HCT116 (cell line): ENCODE measurements around the gene PCDHGB4. TPM values are rescaled to one million over a fixed set of nuclear protein-coding genes. Genes with fewer than 3 reads are reported as not detected.

Experiments used
- ATAC-seq: fragments of 200-7000 bp; cut with Tn5 transposase; 2 replicates; pipeline ENCODE4 v1.9.1; 2020; ENCODE audit warnings: mild to moderate bottlenecking, moderate library complexity
- BruUV-seq: library from RNA; stranded (reverse); fragments of 400-500 nt; replicated peaks from 2 replicates; lab custom pipeline; 2021; lab: Mats Ljungman, UMichigan
- CTCF ChIA-PET: fragments of 300-600 bp; sonication (Branson Sonifier 250); formaldehyde crosslinking; loops from one replicate; lab custom pipeline; 2021; ENCODE audit warnings: antibody characterized with exemption; lab: Charles Lee
- POLR2A ChIA-PET: fragments of 300-600, 350-600 bp; sonication (Branson Sonifier 250); formaldehyde crosslinking; loops from one replicate; lab custom pipeline; 2021; ENCODE audit warnings: antibody characterized with exemption; lab: Charles Lee
- RAD21 ChIA-PET, 2 experiments: fragments of 300-600 bp; sonication (Branson Sonifier 250); formaldehyde crosslinking; loops; one replicate each; lab custom pipeline; 2023; ENCODE audit warnings: low total read pairs in 2 of 2; ENCODE audit not compliant: uncharacterized antibody in 2 of 2, unreplicated experiment in 2 of 2, low non-redundant PET in 1 of 2; lab: Charles Lee
- DNase-seq: peaks from one replicate; pipeline ENCODE4 v3.0.0-alpha.2; 2010; ENCODE audit warnings: low read depth, low spot score
- H2AFZ ChIP-seq: fragments of 200-600 bp; shearing (Covaris generic), sonication (generic); 2 replicates; pipeline ENCODE4 v1.6.1; 2017; ENCODE audit warnings: low read depth, mixed run types, mixed read lengths, antibody characterized with exemption, low read length; ENCODE audit not compliant: poor library complexity, severe bottlenecking
- H3K27ac ChIP-seq: 2 replicates; pipeline ENCODE4 v1.5.1; 2012; ENCODE audit warnings: low read depth, low read length
- H3K27me3 ChIP-seq: fragments of 200-600 bp; sonication (generic); 2 replicates; pipeline ENCODE4 v1.6.1; 2016; ENCODE audit warnings: mixed run types, low read length, mixed read lengths; ENCODE audit not compliant: insufficient read depth
- H3K36me3 ChIP-seq, 2 experiments: fragments of 200-500 bp in 1 of 2; fragments of 200-600 bp in 1 of 2; sonication (Bioruptor generic) in 1 of 2; sonication (generic) in 1 of 2; 2 replicates each; pipeline versions ENCODE4 v1.5.1 to v1.6.1; 2014 to 2016; ENCODE audit warnings: low read length in 2 of 2, inconsistent platforms in 1 of 2, mixed read lengths in 1 of 2, mixed run types in 1 of 2; ENCODE audit not compliant: insufficient read depth in 2 of 2, control insufficient read depth in 1 of 2
- H3K4me1 ChIP-seq, 2 experiments: fragments of 200-600 bp in 1 of 2; sonication (generic) in 1 of 2; 2 replicates each; pipeline versions ENCODE4 v1.5.1 to v1.6.1; 2012 to 2017; ENCODE audit warnings: low read length in 2 of 2, inconsistent platforms in 1 of 2, mild to moderate bottlenecking in 1 of 2, mixed read lengths in 1 of 2, mixed run types in 1 of 2, moderate library complexity in 1 of 2; ENCODE audit not compliant: insufficient read depth in 2 of 2, control insufficient read depth in 1 of 2
- H3K4me2 ChIP-seq: fragments of 200-600 bp; sonication (generic); 2 replicates; pipeline ENCODE4 v1.6.1; 2017; ENCODE audit warnings: mixed run types, low read length, mixed read lengths
- H3K4me3 ChIP-seq, 2 experiments: fragments of 200-600 bp in 1 of 2; sonication (generic) in 1 of 2; replicated peaks in 1 of 2; 2 replicates each; pipeline ENCODE4 v1.5.1; 2011 to 2016; ENCODE audit warnings: low read length in 2 of 2, control low read depth in 1 of 2, low read depth in 1 of 2, mild to moderate bottlenecking in 1 of 2, mixed read lengths in 1 of 2, mixed run types in 1 of 2
- H3K79me2 ChIP-seq: fragments of 200-600 bp; sonication (generic); 2 replicates; pipeline ENCODE4 v1.6.1; 2017; ENCODE audit warnings: mild to moderate bottlenecking, mixed run types, low read length, moderate library complexity, mixed read lengths; ENCODE audit not compliant: insufficient read depth
- H3K9ac ChIP-seq: fragments of 200-600 bp; sonication (generic); 2 replicates; pipeline ENCODE4 v1.6.1; 2016; ENCODE audit warnings: low read length, mixed read lengths
- H3K9me2 ChIP-seq: fragments of 200-600 bp; sonication (generic), shearing (Covaris generic); 2 replicates; pipeline ENCODE4 v1.6.1; 2017; ENCODE audit warnings: mixed run types, mild to moderate bottlenecking, moderate library complexity; ENCODE audit not compliant: insufficient read depth
- H3K9me3 ChIP-seq, 2 experiments: fragments of 200-500 bp in 1 of 2; fragments of 200-600 bp in 1 of 2; sonication (Bioruptor generic) in 1 of 2; sonication (generic) in 1 of 2; 2 replicates each; pipeline ENCODE4 v1.6.1; 2014 to 2017; ENCODE audit warnings: low read length in 2 of 2, mixed read lengths in 2 of 2, inconsistent platforms in 1 of 2, low read depth in 1 of 2, mild to moderate bottlenecking in 1 of 2, mixed run types in 1 of 2, moderate library complexity in 1 of 2; ENCODE audit not compliant: control insufficient read depth in 1 of 2, insufficient read depth in 1 of 2
- H4K20me1 ChIP-seq: fragments of 200-600 bp; sonication (generic), shearing (Covaris generic); 2 replicates; pipeline ENCODE4 v1.6.1; 2017; ENCODE audit warnings: mixed run types, mild to moderate bottlenecking, moderate library complexity; ENCODE audit not compliant: insufficient read depth
- CEBPB ChIP-seq: IDR thresholded peaks from 2 replicates; pipeline ENCODE4 v1.6.1; 2012; ENCODE audit warnings: low read depth
- EZH2phosphoT487 ChIP-seq: fragments of 200-600 bp; IDR thresholded peaks from 2 replicates; pipeline ENCODE4 v1.6.1; 2018; ENCODE audit warnings: antibody characterized with exemption, borderline replicate concordance
- RAD21 ChIP-seq: IDR thresholded peaks from 2 replicates; pipeline ENCODE4 v1.6.1; 2012; ENCODE audit warnings: low read depth, mild to moderate bottlenecking
- SRF ChIP-seq: IDR thresholded peaks from 2 replicates; pipeline ENCODE4 v1.6.1; 2012; ENCODE audit warnings: low read depth
- TCF7L2 ChIP-seq: IDR thresholded peaks from 2 replicates; pipeline ENCODE4 v1.7.0; 2011; ENCODE audit warnings: borderline replicate concordance, inconsistent platforms; ENCODE audit not compliant: insufficient read depth, insufficient read length; ENCODE audit errors: extremely low read depth
- YY1 ChIP-seq: IDR thresholded peaks from 2 replicates; pipeline ENCODE4 v1.6.1; 2011; ENCODE audit warnings: low read length, low read depth, moderate library complexity, mild to moderate bottlenecking; ENCODE audit not compliant: insufficient replicate concordance; ENCODE audit errors: extremely low read depth
- intact Hi-C: fragments of 100-400 bp; cut with micrococcal nuclease; formaldehyde crosslinking; loops from 2 replicates; pipeline ENCODE4 v1.10.0; 2022
- total RNA-seq: library from RNA; stranded (reverse); gene quantifications from one replicate; pipeline ENCODE4 v1.2.1, GENCODE V29; 2021; ENCODE audit not compliant: unreplicated experiment
- TF ChIP-seq, protein P1 (sequence below), 3 experiments: fragments of 200-600 bp in 1 of 3; sonication (generic) in 1 of 3; IDR thresholded peaks in 2 of 3; conservative IDR thresholded peaks in 1 of 3; 2 replicates each; pipeline ENCODE4 v1.5.1; 2012 to 2017; ENCODE audit warnings: low read depth in 2 of 3, low read length in 2 of 3, antibody characterized with exemption in 1 of 3, borderline replicate concordance in 1 of 3, control low read depth in 1 of 3, mild to moderate bottlenecking in 1 of 3, mixed read lengths in 1 of 3, mixed run types in 1 of 3, moderate library complexity in 1 of 3; ENCODE audit not compliant: insufficient read depth in 1 of 3
- TF ChIP-seq, protein P2 (sequence below): IDR thresholded peaks from 2 replicates; pipeline ENCODE4 v1.6.1; 2012; ENCODE audit warnings: low read depth

Gene PCDHGB4
- total RNA-seq, 1 experiment from 2014 or later: not detected

DNA sequence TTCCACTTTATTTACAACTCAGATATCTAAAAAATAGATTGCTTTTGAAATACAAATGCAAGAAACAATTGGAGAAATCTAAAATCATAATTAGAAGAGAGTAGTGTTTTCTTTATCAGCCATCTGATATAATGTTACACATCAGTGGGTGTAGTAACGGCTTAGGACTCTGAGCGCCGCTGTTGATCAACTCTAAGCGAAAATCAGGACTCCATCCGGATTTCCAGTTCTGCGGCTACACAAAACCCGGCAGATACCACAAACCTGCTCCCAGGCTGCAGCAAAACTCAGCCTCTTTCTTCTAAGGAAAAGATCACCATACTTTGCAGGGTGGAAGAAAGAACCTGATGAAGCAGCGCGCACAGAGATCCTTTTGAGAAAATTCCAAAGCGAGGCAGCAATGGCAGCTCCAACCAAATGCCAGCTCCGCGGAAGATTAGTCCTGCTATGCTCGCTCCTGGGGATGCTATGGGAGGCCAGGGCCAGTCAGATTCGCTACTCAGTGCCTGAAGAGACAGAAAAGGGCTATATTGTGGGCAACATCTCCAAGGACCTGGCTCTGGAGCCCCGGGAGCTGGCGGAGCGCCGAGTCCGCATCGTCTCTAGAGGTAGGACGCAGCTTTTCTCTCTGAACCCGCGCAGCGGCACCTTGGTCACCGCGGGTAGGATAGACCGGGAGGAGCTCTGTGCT lies 15.2 kb downstream of the PCDHGB4 start, which contains the start of gene PCDHGA9:
TSS of gene PCDHGA9 (plus strand) at position 226 of the 691 bp plus-strand sequence. CDS start at position 401, 175 bp downstream.
- H3K27me3 ChIP-seq: no peaks in the 10 kb centered on the region

More for the DNA sequence above, 15.2 kb downstream of the PCDHGB4 start, which contains the start of gene PCDHGA9:
- ATAC-seq: peak; percentile 63; the same call in 1 of the 2 replicates
- RAD21 ChIA-PET: no interaction called here
- Histone ChIP-seq H3K9me2 (no peaks in the 10 kb centered on the region), H3K27ac (no peak within 1 kb of the TSS), H3K4me3 (no peak within 1 kb of the TSS), H3K4me1 (no peaks in the 10 kb centered on the region), H3K79me2 (no peaks in the 10 kb centered on the region), H3K4me2 (no peak within 1 kb of the TSS; the same call in 1 of the 2 replicates), H4K20me1 (no peaks in the 10 kb centered on the region), H3K9ac (no peak within 1 kb of the TSS), H3K9me3 (no peaks in the 10 kb centered on the region; a peak in 1 of 4 replicates), H2AFZ (no peak within 1 kb of the TSS), H3K36me3 (no peaks in the 10 kb centered on the region)
- intact Hi-C loops: no loop called here
- TF ChIP-seq YY1 (no peak), SRF (no peak), CEBPB (no peak), RAD21 (peak; percentile 71), EZH2phosphoT487 (no peak), TCF7L2 (no peak)
- TF ChIP-seq, protein P1, sequence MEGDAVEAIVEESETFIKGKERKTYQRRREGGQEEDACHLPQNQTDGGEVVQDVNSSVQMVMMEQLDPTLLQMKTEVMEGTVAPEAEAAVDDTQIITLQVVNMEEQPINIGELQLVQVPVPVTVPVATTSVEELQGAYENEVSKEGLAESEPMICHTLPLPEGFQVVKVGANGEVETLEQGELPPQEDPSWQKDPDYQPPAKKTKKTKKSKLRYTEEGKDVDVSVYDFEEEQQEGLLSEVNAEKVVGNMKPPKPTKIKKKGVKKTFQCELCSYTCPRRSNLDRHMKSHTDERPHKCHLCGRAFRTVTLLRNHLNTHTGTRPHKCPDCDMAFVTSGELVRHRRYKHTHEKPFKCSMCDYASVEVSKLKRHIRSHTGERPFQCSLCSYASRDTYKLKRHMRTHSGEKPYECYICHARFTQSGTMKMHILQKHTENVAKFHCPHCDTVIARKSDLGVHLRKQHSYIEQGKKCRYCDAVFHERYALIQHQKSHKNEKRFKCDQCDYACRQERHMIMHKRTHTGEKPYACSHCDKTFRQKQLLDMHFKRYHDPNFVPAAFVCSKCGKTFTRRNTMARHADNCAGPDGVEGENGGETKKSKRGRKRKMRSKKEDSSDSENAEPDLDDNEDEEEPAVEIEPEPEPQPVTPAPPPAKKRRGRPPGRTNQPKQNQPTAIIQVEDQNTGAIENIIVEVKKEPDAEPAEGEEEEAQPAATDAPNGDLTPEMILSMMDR (IDR thresholded peaks at IDR 0.05 in 2 of 3, conservative IDR thresholded peaks at IDR 0.05 in 1 of 3; ENCODE audit: borderline replicate concordance in 1 of 3, insufficient read depth in 1 of 3, low read depth in 2 of 3, low read length in 2 of 3): peak; percentile 47 to 62 (median 57); a peak in 5 of 6 replicates
- TF ChIP-seq, protein P2, sequence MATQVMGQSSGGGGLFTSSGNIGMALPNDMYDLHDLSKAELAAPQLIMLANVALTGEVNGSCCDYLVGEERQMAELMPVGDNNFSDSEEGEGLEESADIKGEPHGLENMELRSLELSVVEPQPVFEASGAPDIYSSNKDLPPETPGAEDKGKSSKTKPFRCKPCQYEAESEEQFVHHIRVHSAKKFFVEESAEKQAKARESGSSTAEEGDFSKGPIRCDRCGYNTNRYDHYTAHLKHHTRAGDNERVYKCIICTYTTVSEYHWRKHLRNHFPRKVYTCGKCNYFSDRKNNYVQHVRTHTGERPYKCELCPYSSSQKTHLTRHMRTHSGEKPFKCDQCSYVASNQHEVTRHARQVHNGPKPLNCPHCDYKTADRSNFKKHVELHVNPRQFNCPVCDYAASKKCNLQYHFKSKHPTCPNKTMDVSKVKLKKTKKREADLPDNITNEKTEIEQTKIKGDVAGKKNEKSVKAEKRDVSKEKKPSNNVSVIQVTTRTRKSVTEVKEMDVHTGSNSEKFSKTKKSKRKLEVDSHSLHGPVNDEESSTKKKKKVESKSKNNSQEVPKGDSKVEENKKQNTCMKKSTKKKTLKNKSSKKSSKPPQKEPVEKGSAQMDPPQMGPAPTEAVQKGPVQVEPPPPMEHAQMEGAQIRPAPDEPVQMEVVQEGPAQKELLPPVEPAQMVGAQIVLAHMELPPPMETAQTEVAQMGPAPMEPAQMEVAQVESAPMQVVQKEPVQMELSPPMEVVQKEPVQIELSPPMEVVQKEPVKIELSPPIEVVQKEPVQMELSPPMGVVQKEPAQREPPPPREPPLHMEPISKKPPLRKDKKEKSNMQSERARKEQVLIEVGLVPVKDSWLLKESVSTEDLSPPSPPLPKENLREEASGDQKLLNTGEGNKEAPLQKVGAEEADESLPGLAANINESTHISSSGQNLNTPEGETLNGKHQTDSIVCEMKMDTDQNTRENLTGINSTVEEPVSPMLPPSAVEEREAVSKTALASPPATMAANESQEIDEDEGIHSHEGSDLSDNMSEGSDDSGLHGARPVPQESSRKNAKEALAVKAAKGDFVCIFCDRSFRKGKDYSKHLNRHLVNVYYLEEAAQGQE: no peak
- peak; percentile 7 for DNase-seq
- no TSS peak for BruUV-seq
- CTCF ChIA-PET: interaction anchor here (0.7 kb wide), 1 partner anchor 83 kb away, joined by 3 read pairs; the partner anchor contains the start of gene TAF7
- POLR2A ChIA-PET: no interaction called here
